Heart right ventricle (tissue), 16 donors: ENCODE measurements around the gene ARL15. TPM values are rescaled to one million over a fixed set of nuclear protein-coding genes. Genes with fewer than 3 reads are reported as not detected.

Source experiments
- ATAC-seq, 8 donors: fragments of 200-7000 bp; cut with Tn5 transposase; one replicate each; pipeline ENCODE4 v1.9.1; 2020; ENCODE audit warnings: mild to moderate bottlenecking in 8 of 8, moderate library complexity in 8 of 8, moderate number of reproducible peaks in 1 of 8
- DNase-seq, 2 donors: peaks; one replicate each; pipeline ENCODE4 v3.0.0-alpha.2; 2020
- H3K27ac ChIP-seq, 10 donors: fragments of 200-600 bp; sonication (generic) in 2 of 10; one replicate each; pipeline versions ENCODE4 v1.5.0 to v1.8.0; 2020 to 2022; ENCODE audit warnings: mild to moderate bottlenecking in 3 of 10
- H3K27me3 ChIP-seq, 7 donors: fragments of 200-600 bp; one replicate each; pipeline ENCODE4 v1.8.0; 2021 to 2022; ENCODE audit warnings: mild to moderate bottlenecking in 2 of 7
- H3K36me3 ChIP-seq, 9 donors: fragments of 200-600 bp; sonication (generic) in 1 of 9; one replicate each; pipeline versions ENCODE4 v1.5.0 to v1.8.0; 2020 to 2022; ENCODE audit warnings: mild to moderate bottlenecking in 2 of 9
- H3K4me1 ChIP-seq, 9 donors: fragments of 200-600 bp; sonication (generic) in 1 of 9; one replicate each; pipeline versions ENCODE4 v1.5.0 to v1.8.0; 2020 to 2022; ENCODE audit warnings: mild to moderate bottlenecking in 4 of 9
- H3K4me3 ChIP-seq, 10 donors: fragments of 200-600 bp; sonication (generic) in 2 of 10; one replicate each; pipeline versions ENCODE4 v1.5.0 to v1.8.0; 2020 to 2022; ENCODE audit warnings: mild to moderate bottlenecking in 7 of 10, moderate library complexity in 2 of 10
- H3K9me3 ChIP-seq, 11 donors: fragments of 200-600 bp in 10 of 11; sonication (generic) in 2 of 11; one replicate each; pipeline versions ENCODE4 v1.5.0 to v1.8.0; 2013 to 2022; ENCODE audit warnings: mild to moderate bottlenecking in 2 of 11, control low read depth in 1 of 11, moderate library complexity in 1 of 11
- WGBS, 2 donors: extraction: QIAGEN DNeasy Blood & Tissue Kit; methylation state at CpG; one replicate each; pipeline ENCODE4 v1.1.7; 2013; ENCODE audit warnings: inconsistent platforms in 1 of 2; 5-methylcytosine and 5-hydroxymethylcytosine counted together
- intact Hi-C, 10 donors: fragments of 100-400 bp; cut with DNase I; formaldehyde crosslinking; loops; one replicate each; pipeline versions ENCODE4 v1.11.1 to v1.14.2; 2022
- polyA plus RNA-seq, 2 donors: library from polyadenylated mRNA; stranded (reverse); fragments of 200-250 nt; gene quantifications; one replicate each; pipeline ENCODE4 v1.2.3, GENCODE V29; 2013
- total RNA-seq, 10 donors: library from RNA; stranded (reverse); fragmentation: NEBNext Ultra II Directional in 3 of 10; extraction: Animal tissue kit (Norgen Biotek cat#: 25700) in 3 of 10; gene quantifications; one replicate each; pipeline versions ENCODE4 v1.2.1 to v1.2.4, GENCODE V29; 2021 to 2023
- TF ChIP-seq, protein P1 (sequence below), 9 donors: fragments of 200-600 bp; sonication (generic) in 2 of 9; IDR thresholded peaks; one replicate each; pipeline versions ENCODE4 v1.5.0 to v1.8.0; 2021 to 2022; ENCODE audit warnings: antibody characterized with exemption in 9 of 9, mild to moderate bottlenecking in 5 of 9, moderate library complexity in 1 of 9
- donor health status: Arrhythmogenic right ventricular cardiomyopathy.
- donor health status: ischemic (EF 13 %, LVEDD 7.1; RV severe dilation, severe dysfunction).
- donor health status: healthy with polysubstance abuse.
- donor health status: DM: no; HTN: yes; CAD: no.
- donor health status: DM: no; HTN: no; CAD: no.
- donor health status: ischemic (EF 25% LVEDD 6.9; RV normal size, moderate dysfunction).
- donor health status: ischemic (EF 25% LVEDD 5.7; RV mildly dilated, moderate dysfunction).
- donor health status: healthy.
- donor health status: DM: yes; HTN: yes; CAD: no.
- donor health status: Ischemic cardiomyopathy.
- donor health status: ischemic (EF 35%, LVEDD 5.7; RV mildly dilated, moderate dysfunction).
- donor health status: nonischemic (EF 11% LVEDD 7.7; RV severe dilation, severe dysfunction).
- donor health status: DM: yes; HTN: yes; CAD: no.
- donor health status: PGD.
- donor health status: ischemic (EF 29% LVEDD 5.4; RV normal size, mild dysfunction).
- donor health status: nonischemic (EF 23%, LVEDD 6.1; RV moderate dilation, normal function).

ARL15 gene
- total and polyA plus RNA-seq, 12 donors, result 7.8 to 31.8 (median 26.9) TPM

DNA sequence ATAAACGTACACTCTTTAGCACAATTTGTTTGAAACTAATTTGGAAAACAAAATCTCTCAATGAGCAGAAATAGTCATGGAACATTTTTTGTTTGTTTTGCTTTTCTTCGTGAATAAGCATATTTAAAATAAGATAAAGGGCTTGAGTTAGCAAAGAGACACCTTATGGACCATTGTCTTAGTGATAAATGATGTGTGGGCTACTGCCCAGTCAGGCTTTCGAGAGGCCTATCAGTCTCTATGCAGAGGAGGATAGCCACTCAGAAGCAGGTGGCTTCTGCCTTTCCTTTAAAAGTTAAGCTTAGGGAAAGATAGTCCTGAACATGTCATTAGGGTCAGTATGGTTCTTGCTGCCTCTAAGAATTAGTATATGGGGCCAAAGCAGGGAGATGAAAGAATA, 2.1 kb upstream of the ARL15 start:
- no peaks in the 10 kb centered on the region for H3K9me3 ChIP-seq
- ATAC-seq (no peak), DNase-seq (no peak)
- H3K4me1 ChIP-seq, result peaks cover 0 to 26% (median 24%) of the 10 kb centered on the region in 9 donors
- no peaks in the 10 kb centered on the region for H3K36me3 ChIP-seq
- intact Hi-C loops, result loop anchor here in 8 of 10 donors (5.0 to 10.0 kb wide), 8 partner anchors 55 to 180 kb away; no protein-coding TSS in a partner anchor
- no peaks in the 10 kb centered on the region for H3K27me3 ChIP-seq
- WGBS, 2 donors, result 87 to 90% methylated on average over 3 of the region's 3 CpGs
- no peak overlapping the region for H3K27ac ChIP-seq
- H3K4me3 ChIP-seq, result no peak overlapping the region
- TF ChIP-seq, protein P1, sequence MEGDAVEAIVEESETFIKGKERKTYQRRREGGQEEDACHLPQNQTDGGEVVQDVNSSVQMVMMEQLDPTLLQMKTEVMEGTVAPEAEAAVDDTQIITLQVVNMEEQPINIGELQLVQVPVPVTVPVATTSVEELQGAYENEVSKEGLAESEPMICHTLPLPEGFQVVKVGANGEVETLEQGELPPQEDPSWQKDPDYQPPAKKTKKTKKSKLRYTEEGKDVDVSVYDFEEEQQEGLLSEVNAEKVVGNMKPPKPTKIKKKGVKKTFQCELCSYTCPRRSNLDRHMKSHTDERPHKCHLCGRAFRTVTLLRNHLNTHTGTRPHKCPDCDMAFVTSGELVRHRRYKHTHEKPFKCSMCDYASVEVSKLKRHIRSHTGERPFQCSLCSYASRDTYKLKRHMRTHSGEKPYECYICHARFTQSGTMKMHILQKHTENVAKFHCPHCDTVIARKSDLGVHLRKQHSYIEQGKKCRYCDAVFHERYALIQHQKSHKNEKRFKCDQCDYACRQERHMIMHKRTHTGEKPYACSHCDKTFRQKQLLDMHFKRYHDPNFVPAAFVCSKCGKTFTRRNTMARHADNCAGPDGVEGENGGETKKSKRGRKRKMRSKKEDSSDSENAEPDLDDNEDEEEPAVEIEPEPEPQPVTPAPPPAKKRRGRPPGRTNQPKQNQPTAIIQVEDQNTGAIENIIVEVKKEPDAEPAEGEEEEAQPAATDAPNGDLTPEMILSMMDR (IDR thresholded peaks at IDR 0.05), result no peak

DNA sequence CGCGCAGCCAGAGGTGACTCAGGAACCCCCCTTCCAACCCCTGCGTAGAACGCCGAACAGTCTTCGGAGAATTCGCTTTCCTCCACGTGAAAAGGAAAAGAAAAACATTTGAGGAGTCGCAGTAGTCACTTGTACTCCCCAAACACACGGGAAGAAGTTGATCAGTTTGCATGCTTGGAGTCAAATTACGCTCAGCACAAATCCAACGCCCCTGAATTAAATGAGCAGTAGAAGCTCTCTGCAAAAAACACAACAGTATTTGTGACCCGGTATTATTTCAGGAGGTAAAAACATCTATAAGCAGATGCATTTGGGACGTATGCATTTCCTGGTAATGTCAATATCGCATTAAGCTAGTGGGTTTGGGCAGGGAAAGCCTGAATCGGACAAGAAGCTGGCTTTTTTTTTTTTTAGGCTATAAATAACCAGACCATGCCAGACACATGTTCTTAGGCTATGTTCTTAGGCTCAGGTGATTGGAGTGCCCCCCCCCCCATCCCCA, 854 bp upstream of the ARL15 start:
- Histone ChIP-seq H3K36me3 (no peaks in the 10 kb centered on the region), H3K27me3 (no peaks in the 10 kb centered on the region), H3K4me3 (peak overlapping the region; percentile 73 to 96 (median 87)), H3K4me1 (peaks cover 0 to 33% (median 25%) of the 10 kb centered on the region in 9 donors), H3K9me3 (no peaks in the 10 kb centered on the region), H3K27ac (peak overlapping the region; percentile 75 to 95 (median 90))
- TF ChIP-seq, protein P1 (IDR thresholded peaks at IDR 0.05), result no peak
- DNase-seq (no peak), ATAC-seq (peak in 6 of 8 donors; percentile 1 to 29 (median 9))
- 0 to 1% methylated on average over 16 of the region's 16 CpGs for WGBS, 2 donors
- intact Hi-C loops, result loop anchor here in 9 of 10 donors (2.0 to 10.0 kb wide), 10 partner anchors 54 to 181 kb away; no protein-coding TSS in a partner anchor

DNA sequence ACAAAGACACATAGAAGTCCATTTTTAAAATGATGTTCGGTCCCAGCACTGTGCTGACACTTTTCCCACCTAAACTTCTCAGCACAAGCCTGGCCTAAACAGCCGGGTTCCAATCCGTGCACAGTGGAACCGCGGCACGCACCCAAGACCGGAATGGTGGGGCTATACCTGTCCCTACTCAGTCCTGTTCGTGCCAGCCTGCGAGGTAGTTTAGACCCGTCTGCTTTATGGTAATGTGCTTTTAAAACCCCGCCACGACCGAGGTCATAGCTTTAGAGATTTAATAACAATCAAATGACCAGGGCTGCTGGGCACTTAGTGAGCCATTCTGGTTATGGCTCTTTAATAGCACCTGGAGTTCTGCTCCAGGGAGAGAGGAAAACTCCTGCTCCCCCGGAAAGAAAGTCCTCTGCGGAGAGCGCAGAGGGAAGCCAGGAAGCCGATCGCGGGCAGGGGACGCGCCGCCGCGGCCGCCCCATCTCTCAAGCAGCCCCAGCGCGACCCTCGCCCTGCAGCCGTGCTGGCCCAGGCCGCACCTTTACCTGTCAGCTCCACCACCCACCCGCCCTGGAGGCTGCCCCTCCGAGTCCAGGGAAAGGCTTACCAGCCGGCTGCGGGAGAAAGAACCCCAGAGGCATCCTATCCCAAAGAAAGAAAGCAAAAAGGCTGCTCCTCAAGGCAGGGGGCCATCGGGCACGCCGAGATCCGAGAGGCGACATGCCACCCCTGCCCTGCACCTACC, 511 bp downstream of the ARL15 start:
- Histone ChIP-seq H3K36me3 (no peaks in the 10 kb centered on the region), H3K9me3 (no peaks in the 10 kb centered on the region), H3K27me3 (no peaks in the 10 kb centered on the region), H3K4me3 (peak overlapping the region; percentile 73 to 96 (median 87)), H3K27ac (peak overlapping the region; percentile 75 to 95 (median 90)), H3K4me1 (peaks cover 0 to 38% (median 25%) of the 10 kb centered on the region in 9 donors)
- peak; percentile 31 to 66 (median 42) for ATAC-seq
- TF ChIP-seq, protein P1 (IDR thresholded peaks at IDR 0.05), result no peak
- DNase-seq, result peak in 1 of 2 donors; percentile 46
- intact Hi-C loops, result loop anchor here in 9 of 10 donors (1.0 to 10.0 kb wide), 12 partner anchors 48 to 182 kb away; no protein-coding TSS in a partner anchor
- WGBS, 2 donors, result 0 to 1% methylated on average over 39 of the region's 39 CpGs

DNA sequence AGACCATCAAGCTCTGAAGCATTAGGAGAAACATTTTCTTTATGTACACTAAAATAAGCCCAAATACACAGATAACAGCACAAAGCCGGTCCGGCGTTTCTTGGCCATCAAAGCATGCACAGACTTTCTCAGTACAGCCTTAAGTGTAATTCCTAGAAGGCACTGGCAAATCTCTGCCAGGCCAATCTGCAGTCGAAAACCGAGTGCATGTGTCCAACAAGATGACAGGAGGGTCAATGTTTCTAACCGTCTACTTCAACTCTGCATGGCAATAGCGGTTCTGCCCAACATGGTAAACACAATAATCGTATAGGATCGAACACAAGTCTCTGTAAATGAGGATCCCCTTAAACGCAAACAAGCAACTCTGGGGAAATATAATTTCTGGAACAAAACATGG, 1.1 kb downstream of the ARL15 start:
- TF ChIP-seq, protein P1 (IDR thresholded peaks at IDR 0.05), result no peak
- H3K27me3 ChIP-seq, result no peaks in the 10 kb centered on the region
- peaks cover 0 to 39% (median 25%) of the 10 kb centered on the region in 9 donors for H3K4me1 ChIP-seq
- ATAC-seq, result no peak
- H3K36me3 ChIP-seq, result no peaks in the 10 kb centered on the region
- DNase-seq, result no peak
- 2 to 6% methylated on average over 10 of the region's 10 CpGs for WGBS, 2 donors
- H3K9me3 ChIP-seq, result no peaks in the 10 kb centered on the region
- peak overlapping the region; percentile 73 to 96 (median 87) for H3K4me3 ChIP-seq
- H3K27ac ChIP-seq, result peak overlapping the region in 9 of 10 donors; percentile 75 to 95 (median 90)
- intact Hi-C loops, result loop anchor here in 2 of 10 donors (5.0 kb wide), 2 partner anchors 47 to 52 kb away; no protein-coding TSS in a partner anchor
